ENCODE data around the gene PSMC5.

- no peak for TF ChIP-seq CTCF (conservative IDR thresholded peaks at IDR 0.05; ENCODE audit: low read length)
- TF ChIP-seq EZH2phosphoT487 (IDR thresholded peaks at IDR 0.05; ENCODE audit: borderline replicate concordance, low read depth, low read length) = no peak
These were observed 2.9 kb upstream of the PSMC5 start for GRCh38 chr17:63824362-63824761.

Measured in OCI-LY7 (cell line).